ENCODE results near the gene RBMS1.

The RBMS1 gene

DNA sequence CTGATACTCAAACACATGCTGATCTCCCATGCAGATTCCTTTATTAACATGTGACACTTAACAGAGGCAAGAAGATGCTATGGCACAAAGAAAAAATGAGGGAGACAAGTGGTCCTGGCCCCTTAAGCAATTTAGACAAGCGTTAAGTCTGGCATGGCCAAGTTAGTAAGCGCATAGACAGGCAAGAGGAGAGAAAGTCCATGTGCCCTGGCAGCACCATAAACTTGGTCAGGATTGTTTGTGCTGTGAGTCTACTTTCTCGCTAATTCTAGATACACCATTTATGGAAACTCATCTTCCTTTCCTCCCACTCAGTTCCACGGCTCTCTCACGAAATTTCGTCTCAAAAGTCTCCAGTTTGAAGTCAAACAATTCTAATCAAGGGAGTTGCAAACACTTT lies 138.9 kb downstream of the RBMS1 start:
- DNase-seq = no peak

DNA sequence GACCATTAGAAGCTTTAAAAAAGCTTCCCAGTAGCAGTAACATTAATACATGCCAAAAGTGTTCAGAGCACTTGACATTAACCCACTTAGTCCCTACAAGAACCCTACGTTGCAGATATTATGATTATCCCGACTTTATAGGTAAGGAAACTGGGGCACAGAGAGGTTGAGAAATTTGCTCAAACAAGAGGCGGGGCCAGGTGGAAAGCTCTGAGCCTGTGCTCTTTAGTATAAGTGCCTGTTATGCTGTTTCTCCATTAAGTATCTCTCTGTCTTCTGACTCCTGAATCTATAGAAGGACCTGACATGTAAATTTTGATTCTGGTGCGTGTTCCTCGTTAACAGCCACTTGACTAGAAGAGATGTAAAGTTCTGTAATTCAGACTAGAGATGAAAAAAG lies 139.8 kb downstream of the RBMS1 start:
- DNase-seq = no peak

- DNase-seq = peak; percentile 10 to 50
These were observed 140.4 kb downstream of the RBMS1 start for GRCh38 chr2:160353166-160353565.

DNA sequence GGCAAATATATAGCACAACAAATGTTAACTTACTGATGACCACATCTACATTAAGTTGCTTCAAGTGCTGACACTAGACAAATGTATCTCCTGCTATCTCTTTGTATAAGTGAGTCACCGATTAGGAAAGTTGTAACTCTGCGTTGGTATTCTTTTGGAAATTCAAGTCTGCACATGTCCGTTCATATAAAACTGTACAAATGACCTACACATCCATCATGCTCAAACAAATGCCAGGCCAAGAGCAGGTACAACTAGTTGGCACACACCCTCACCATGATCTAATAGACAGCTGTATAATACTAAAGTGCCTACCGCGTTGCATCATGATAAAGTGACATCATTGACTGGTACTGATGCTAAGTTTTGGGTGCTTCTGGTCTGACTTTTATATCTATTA lies 141.1 kb downstream of the RBMS1 start:
- no peak for DNase-seq

DNA sequence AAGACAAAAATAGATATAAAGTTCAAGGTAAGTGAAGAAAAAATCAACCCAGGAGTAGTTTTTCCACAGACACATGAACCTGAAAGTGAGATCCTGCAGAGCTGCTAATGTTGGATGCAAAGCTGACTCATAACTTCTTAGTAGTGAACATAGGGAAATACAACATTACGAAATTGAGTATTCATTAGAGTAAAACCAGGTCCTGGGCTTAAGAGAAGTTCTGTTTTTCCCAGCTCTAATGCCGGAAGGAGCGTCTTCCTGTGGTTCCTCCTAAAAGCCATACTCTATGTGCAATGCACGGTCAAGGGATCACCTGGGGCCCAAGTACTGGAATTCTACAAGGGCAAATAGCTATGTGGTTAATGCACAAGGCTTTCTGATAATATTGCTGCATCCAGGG lies 141.7 kb downstream of the RBMS1 start:
- no peak for DNase-seq

GRCh38 chr2:160349306-160349705 lies 144.3 kb downstream of the RBMS1 start:
- DNase-seq = no peak

DNA sequence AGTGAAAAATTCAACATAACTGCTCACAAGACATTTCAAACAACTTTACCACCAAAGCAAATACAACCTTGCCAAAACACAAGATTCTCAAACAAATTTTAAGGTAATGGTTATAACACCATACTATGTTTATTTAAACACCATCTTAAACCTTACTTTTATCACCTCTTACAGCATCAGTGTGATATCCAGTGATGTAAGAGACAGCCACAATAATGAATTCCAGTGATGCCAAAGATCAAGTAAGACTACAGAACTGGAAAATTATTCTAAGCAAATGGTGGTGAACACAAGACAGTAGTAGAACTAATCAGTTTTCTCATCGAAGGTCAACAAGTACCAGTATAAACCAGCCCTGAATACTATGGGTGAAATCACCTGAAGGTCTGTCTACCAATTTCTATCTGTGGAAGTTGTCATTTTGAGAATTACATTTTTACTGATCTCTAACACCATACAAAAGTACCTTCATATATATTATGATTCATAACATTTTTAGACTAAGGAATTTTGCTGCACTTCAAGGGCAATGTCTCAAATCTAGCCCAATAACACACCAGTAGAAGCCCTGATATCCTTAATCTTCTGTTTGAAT lies 146.2 kb downstream of the RBMS1 start:
- DNase-seq = no peak

DNA sequence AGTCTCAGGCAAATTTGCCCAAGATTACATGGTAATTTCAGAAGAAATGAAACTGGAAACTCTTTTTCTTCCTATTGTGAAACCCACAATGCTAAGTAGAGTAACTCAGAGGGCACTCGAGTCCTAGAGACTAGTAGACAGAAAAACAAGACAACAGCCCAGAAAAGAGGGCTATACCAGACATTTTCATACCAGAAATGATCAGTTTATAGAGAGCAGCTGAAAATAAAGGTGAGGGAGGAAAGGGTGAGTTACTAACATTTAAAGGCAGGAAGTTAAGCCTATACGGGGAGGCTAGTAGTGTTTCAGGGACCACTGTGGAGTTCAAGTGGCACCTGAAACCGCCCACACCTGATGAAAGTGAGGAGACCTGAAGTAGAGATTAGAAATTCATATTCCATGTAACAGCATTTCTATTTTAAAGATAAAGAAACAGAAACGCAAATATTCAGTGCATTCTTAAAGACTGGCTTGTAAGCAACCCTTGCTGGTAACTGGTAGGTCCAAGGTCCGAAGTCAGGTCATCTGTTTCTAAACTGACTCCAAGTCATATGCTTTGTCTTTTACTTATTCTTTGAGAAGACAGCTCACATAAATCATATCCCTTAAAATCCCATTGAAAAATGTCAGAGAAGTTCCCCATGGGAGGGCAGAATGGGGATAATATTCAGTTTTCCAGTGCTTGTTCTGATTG lies 148.4 kb downstream of the RBMS1 start:
- no peak for DNase-seq

DNA sequence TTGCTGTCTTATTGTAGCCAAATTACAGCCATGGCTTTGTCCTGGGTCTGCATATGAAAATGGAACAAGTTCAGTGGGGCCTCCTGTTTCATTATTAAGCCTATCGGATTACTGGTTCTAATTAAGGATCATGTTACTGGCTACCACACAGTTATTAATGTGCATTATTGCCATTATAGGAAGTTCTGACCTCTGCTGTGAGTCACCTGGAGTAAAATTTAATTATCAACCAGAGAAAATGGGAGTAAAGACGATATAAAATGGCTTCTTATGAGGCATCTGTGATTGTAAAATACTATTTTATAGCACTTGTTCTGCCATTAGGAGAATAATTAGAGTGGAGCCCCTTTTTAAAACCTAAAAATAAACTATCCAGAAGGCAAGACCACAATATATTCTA lies 150.2 kb downstream of the RBMS1 start:
- no peak for DNase-seq

- no peak for DNase-seq
These were observed 153.9 kb downstream of the RBMS1 start for GRCh38 chr2:160339726-160340125.

GRCh38 chr2:160338901-160339685 lies 154.5 kb downstream of the RBMS1 start:
- DNase-seq = no peak

DNA sequence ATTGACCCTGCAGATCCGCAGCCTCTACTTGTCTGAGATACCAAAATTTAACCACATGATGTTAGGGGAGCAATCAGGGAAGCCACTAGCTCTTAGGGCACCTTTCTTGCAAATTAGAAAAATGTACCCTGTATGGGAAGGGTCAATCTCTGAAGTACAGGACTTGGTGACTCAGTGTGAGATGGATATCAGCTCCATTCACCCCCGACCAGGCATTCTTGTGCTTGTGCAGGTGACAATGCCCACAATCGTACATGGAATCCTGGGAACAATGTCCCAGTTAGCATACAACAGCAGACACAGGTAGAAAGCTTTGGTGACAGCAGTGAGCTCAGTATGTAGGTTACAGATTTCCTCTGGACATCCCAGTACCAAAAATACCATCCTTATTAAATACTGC lies 155.9 kb downstream of the RBMS1 start:
- no peak for DNase-seq

- DNase-seq = no peak
These were observed 157.0 kb downstream of the RBMS1 start for GRCh38 chr2:160336635-160337034.

GRCh38 chr2:160336105-160336504 lies 157.5 kb downstream of the RBMS1 start:
- no peak for DNase-seq

GRCh38 chr2:160335441-160335840 lies 158.2 kb downstream of the RBMS1 start:
- no peak for DNase-seq

DNA sequence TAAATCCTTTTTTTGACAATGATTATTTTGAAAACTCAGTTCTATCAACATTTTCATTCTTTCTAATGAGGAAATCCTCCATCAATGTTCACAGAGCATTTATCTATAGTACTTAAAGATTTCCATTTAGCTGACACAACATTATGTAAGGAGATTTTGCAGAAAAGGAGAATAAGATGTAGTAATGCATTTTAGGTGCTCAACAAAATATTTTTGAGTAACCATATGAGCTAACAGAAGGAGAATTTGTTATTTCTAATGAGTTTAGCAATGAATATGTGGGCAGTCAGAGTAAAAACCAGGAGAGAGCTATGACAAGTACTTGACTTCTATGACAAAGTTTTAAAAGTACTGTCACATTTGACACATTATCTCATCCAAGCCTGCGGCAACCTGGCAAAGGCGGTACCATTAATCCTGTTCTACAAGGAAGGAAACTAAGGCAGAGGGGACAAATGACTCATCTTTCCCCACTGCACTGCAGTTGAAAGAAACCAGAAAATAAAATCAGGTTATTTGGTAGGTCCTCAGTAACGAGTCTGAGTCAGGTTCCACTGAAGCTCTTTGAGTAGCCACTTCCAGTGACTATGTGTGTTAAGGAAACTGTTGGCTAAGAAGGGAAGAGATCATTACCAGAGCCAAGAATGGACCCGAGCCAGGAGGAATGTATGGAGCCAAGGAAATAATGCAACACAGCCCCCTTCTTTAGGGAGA lies 159.4 kb downstream of the RBMS1 start:
- no peak for DNase-seq

GRCh38 chr2:160333324-160334027 lies 160.1 kb downstream of the RBMS1 start:
- no peak for DNase-seq

DNA sequence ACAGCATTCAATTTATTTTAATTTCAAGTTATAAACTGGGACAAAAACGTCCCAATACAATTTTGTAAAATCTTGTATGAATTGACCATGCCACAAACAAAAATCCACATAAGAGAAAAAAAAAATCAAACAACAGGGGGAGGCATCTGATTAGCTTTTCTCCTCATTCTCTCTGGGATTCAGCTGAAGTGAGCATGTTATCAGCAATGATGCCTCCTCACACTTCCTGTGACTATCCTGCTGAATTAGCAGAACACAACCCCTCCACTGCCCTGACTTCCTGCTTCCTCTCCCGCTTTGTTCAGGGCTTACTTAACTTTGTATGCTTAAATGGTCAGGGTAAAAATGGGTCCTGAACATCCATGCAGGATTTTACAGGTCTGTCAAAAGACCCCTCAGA lies 161.3 kb downstream of the RBMS1 start:
- peak in 1 of 2 donors; percentile 29 for DNase-seq

GRCh38 chr2:160331258-160332025 lies 162.2 kb downstream of the RBMS1 start:
- no peak for DNase-seq

DNA sequence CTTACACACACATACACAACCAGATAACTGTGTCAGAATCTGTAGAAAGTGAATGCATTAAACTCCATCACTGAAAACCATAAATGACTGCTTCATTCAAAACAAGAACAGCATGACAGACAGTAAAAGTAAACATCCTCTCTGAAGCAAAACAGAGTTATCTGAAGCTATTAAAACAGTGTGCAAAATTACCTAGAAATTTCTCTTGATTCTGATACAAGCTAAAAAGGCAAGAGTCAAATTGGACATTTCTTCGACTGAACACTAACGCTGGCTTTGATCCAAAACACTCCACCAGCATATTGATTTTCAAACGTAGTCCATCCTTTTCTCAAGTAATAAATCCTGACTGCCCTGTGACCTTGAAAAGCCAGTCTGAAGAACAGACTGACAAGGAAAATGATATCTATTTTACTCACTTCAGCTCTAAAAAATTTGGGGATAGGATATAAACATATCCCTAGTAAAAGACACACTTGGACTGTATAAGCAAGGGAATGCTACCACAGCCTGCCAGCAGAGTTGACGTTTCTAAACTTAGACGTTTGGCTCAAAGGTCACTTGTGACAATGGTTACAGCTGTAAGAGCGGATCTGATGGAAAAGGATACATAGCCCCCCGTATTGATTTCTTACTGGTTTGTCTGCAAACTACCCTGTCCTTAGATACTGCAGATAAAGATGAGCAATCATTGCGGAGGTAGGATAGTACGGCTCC lies 164.6 kb downstream of the RBMS1 start:
- DNase-seq = no peak

DNA sequence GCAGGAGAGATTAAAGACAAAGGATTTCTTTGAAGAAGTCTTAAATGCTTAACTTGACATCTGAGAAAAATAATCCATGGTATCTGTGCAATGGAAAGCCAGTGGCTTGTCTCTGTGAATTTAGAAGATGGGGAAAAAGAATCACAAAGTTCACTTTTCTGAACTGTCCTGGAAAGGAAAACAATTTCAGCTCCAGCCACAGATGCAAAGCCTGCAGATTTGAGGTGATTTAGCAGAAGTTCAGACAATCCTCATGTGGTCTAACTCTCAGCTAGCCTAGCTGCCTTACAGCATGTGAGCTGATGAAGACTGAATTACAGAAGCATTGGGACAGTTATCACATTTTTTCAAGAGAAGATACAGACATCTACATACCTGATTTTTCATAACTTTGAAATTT lies 166.8 kb downstream of the RBMS1 start:
- no peak for DNase-seq
